Kidney glomerular epithelial cell (primary cell): ENCODE measurements around the gene FOXO4.

Source experiments
- DNase-seq: peaks from one replicate; lab custom pipeline; 2025; lab: John Stamatoyannopoulos, UW

The FOXO4 gene

DNA sequence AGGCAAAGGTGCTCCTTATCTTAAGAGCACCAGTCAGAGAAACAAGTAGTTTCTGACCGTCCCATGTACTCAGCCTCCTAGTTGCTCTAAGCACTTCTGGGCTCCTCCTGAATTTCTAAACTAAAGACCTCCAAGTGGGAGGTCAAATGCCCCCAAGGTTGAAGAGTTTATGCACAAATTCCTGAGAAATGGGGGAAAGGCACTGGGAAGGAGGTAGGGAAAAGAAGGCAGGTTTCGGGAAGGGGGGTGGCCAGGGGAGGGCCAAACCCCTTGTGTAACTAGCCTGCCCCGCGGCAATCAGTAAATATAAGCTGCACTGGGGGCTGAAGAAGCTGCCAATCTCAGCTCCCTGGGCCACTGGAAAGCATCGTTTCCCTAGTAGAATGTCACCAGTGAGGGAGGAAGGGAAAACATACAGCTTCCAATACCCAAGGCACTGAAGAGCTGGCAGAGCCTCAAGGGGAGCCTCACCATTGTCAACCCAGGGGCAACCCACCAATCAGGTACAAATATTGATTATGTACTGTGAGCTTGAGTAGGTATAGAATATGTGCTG, 3.4 kb downstream of the FOXO4 start:
- no peak for DNase-seq

- no peak for DNase-seq
Measured at GRCh38 chrX:71099736-71100135, 4.1 kb downstream of the FOXO4 start.

DNA sequence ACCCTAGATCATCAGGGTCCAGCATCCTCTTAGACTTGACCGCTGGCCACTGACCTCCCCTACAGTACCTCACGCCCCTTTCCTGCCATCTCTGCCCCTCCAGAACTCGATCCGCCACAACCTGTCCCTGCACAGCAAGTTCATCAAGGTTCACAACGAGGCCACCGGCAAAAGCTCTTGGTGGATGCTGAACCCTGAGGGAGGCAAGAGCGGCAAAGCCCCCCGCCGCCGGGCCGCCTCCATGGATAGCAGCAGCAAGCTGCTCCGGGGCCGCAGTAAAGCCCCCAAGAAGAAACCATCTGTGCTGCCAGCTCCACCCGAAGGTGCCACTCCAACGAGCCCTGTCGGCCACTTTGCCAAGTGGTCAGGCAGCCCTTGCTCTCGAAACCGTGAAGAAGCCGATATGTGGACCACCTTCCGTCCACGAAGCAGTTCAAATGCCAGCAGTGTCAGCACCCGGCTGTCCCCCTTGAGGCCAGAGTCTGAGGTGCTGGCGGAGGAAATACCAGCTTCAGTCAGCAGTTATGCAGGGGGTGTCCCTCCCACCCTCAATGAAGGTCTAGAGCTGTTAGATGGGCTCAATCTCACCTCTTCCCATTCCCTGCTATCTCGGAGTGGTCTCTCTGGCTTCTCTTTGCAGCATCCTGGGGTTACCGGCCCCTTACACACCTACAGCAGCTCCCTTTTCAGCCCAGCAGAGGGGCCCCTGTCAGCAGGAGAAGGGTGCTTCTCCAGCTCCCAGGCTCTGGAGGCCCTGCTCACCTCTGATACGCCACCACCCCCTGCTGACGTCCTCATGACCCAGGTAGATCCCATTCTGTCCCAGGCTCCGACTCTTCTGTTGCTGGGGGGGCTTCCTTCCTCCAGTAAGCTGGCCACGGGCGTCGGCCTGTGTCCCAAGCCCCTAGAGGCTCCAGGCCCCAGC, 5.2 kb downstream of the FOXO4 start:
- DNase-seq: no peak

DNA sequence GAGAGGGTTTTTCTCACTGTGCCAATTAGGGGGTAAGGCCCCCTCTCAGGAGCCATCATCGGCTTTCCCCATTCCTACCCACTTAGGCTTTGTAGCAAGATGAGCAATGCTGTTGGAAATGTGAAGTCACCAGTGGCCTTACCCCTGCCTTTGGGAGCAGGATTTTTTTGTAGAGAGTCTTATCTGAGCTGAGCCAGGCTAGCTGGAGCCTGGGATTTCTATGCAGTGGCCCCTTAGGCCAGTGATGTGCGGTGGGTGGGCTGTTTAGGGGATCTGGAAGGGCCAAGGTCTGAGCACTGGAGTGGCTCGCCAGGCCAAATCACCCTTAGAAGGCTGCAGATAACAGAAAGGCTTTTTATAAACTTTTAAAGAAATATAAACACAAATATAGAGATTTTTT, 6.6 kb downstream of the FOXO4 start:
- no peak for DNase-seq

DNA sequence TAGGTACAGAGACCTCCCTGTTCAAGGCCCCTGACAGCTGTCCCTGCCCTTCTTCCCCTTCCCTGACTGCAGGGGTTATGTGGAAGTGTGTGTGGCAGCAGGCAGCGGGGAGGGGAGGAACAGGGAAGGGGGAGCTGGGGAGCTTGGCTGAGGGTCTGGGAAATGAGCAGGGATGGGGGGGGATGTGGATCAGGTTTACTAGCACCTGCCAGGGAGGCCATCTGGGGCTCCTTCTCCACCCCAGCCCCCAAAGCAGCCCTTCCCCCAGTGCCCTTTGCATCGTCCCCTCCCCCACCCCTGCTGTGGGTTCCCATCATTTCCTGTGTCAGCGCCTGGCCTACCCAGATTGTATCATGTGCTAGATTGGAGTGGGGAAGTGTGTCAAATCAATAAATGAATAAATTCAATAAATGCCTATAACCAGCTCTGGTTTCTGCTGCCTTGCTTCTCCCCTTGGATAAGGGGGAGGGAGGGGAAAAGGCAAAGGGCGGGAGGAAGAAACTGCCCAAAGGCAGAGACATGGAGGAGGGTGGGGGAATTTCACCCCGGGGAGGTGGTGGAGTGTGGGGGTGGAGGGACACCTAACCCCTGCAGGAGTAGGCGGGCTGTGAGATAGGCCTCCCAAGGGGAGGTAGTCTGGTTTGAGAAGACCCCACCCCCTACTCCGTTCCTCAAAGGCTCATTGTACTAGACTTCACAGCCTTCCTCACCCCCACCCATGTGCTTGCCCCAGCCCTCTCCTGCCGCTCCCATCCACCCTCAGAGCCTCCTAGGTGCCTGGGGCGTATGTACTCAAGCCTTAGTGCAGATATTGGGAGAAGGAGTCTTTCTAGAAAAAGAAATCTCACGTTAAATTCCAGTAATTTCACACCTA, 7.7 kb downstream of the FOXO4 start:
- DNase-seq: no peak

GRCh38 chrX:71105628-71106027, 10.0 kb downstream of the FOXO4 start:
- DNase-seq: no peak

GRCh38 chrX:71106427-71106826, 10.8 kb downstream of the FOXO4 start, which contains the start of gene CXorf65:
CXorf65 (minus strand) TSS chrX:71106740; CDS start chrX:71106556, 184 bp downstream.
- no peak for DNase-seq

- no peak for DNase-seq
Measured at GRCh38 chrX:71107245-71107644, 11.6 kb downstream of the FOXO4 start.

- DNase-seq: no peak
Measured at GRCh38 chrX:71107762-71108360, 12.2 kb downstream of the FOXO4 start.

- DNase-seq: no peak
Measured at GRCh38 chrX:71109051-71109450, 13.4 kb downstream of the FOXO4 start.

GRCh38 chrX:71111141-71111843, 15.6 kb downstream of the FOXO4 start, which contains the start of gene IL2RG:
IL2RG (minus strand) TSS chrX:71111577; CDS start chrX:71111539, 38 bp downstream.
- DNase-seq: no peak

DNA sequence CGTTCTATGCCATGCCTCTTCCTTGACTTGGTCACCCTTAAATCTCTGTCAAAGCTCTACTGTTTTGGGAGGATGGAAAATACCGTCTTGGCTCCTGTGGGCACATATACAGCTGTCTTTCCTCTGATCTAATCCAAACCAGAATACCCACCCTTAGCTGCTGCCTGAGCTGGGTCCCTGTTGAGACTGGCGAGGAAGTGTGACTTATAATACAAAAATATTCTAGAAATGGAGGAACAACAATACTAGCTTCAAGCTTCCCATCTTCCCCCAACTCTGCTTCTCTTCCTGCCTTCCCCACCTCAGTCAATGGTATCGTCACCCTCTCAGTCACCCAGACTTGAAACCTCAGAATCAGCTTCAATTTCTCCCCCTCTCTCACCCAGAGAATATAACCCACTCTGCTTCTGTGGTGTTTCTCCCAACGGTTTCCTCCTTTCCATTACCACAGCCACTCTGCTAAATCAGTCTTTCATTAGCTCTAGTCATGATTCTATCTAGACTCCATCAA, 16.3 kb downstream of the FOXO4 start:
- DNase-seq: no peak

DNA sequence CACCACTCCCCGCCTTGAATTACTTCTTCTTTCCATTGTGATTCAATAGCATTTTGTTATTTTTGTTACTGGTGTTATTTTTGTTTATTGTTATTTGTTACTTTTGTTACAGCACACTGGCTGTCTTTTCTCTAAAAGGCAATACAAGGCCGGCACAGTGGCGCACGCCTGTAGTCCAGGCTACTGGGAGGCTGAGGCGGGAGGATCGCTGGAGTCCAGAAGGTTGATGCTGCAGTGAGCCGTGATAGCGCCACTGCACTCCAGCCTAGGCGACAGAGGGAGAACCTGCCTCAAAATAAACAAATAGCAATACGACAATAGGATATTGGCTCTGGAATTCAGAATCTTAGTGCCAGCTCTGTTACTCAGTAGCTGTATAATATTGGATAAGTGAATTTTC, 21.7 kb downstream of the FOXO4 start:
- DNase-seq: no peak

DNA sequence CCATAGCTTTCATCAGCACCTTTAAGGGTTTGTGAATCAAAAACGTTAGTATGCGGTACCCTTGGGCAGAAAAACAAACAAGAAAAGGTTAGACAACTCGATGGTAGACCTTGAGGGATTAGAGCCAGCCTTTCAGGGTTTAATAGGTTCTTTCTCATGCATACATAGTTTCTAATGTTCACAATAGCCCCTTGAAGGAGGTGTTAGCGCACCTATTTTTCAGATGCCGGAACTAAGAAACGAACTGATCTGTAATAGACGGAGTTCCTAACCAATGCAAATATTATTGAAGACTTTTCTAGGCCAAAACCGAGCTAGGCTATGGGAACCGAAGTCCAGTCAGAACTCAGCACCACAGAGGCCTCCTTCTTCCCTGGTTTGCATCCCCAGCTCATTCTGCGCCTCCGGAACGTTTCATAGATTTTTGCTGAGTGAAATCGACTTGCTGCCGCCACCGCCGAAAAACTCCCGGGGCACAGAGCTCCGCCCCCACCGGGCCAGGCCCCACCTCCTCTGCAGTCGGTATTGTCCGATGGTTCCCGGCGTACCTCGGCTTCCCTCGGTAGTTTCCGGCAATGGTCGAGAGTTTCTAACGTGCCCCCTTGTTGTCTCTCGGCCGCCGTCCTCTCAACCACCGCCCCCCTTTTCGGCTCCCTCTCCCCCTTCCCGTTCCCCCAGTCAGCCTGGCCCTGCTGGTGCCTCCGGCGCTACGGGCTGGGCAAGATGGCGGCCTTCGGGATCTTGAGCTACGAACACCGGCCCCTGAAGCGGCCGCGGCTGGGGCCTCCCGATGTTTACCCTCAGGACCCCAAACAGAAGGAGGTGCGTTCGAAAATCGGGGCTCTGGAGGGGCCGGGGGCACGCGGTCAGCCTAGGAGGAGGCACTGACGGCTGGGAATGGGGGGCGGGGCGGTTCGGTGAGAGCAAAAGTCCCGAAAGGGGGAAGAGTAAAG, 22.7 kb downstream of the FOXO4 start, which contains the start of gene MED12:
MED12 (plus strand) TSS at position 565 of the 953 bp plus-strand sequence; CDS start at position 724, 159 bp downstream.
- peak; percentile 16 for DNase-seq

DNA sequence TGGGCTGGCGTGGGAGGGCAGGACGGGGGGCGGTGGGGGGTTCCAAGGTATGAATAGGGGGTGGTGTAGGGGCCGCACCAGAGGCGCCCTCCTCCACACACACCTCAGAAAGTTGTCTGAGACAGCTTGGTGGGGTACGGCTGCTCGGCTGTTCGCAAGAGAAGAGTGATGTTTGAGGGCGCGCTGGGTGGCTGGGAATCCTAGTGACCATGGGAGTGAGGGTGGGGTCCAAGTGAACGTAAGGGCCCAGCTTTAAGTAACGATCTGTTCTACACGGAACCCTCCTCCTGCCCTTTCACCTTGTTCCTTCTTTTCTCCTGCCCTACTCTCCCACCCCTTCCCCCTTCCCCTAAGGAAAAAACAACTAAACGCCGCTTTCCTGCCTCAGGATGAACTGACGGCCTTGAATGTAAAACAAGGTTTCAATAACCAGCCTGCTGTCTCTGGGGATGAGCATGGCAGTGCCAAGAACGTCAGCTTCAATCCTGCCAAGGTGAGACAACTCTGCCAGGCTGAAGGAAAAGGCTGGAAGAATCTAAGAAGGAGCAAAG, 23.4 kb downstream of the FOXO4 start:
- DNase-seq: no peak

- DNase-seq: peak; percentile 37
Measured at GRCh38 chrX:71128166-71128833, 32.6 kb downstream of the FOXO4 start.

DNA sequence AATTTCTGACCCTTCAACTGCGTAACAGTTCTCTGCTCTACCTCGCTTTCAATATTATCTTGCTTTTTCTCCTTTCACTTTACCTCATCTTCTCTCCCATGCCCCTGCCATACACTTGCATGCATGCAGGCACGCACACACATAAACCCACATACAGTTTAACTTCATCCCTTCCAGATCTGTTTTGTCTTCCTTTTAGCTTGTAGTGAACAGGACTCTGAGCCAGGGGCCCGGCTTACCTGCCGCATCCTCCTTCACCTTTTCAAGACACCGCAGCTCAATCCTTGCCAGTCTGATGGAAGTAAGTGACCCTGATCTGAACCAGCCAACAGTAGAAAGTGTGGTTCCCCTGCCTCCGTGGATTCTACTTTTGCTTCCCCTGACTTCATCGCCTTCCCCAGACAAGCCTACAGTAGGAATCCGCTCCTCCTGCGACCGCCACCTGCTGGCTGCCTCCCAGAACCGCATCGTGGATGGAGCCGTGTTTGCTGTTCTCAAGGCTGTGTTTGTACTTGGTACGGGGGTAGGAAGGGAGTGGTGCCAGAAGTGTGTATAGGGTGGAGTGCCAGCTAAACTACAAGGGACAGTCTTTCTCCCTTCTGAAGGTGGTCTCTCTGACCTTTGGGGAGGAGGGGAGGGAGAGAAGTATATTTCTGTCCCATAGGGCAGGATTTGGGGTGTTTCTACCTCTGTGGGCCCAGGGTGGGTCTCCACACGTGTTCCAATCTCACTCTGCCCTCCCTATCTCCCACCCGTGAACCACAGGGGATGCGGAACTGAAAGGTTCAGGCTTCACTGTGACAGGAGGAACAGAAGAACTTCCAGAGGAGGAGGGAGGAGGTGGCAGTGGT, 33.5 kb downstream of the FOXO4 start:
- DNase-seq: no peak

- no peak for DNase-seq
Measured at GRCh38 chrX:71131510-71131909, 35.9 kb downstream of the FOXO4 start.
